Measurements from ENCODE around the gene MEP1A.

The MEP1A gene

GRCh38 chr6:46751658-46752057, 41.5 kb upstream of the MEP1A start:
- DNase-seq (ENCODE audit: low read depth), result no peak
- in situ Hi-C loops (cut with HindIII; ENCODE audit: low sequenced_read_pairs), result no loop called here
- no peak for TF ChIP-seq CTCF (IDR thresholded peaks at IDR 0.05; ENCODE audit: low read depth, low read length, missing control alignments)
- no peak overlapping the region for H3K4me3 ChIP-seq (ENCODE audit: low read depth, low read length)

- no peak for TF ChIP-seq CTCF (IDR thresholded peaks at IDR 0.05; ENCODE audit: low read depth, low read length, missing control alignments)
- no peak for DNase-seq (ENCODE audit: low read depth)
- no peak overlapping the region for H3K4me3 ChIP-seq (ENCODE audit: low read depth, low read length)
- in situ Hi-C loops (cut with HindIII; ENCODE audit: low sequenced_read_pairs), result no loop called here
These were observed 37.3 kb upstream of the MEP1A start for GRCh38 chr6:46755865-46756264.

- H3K4me3 ChIP-seq (ENCODE audit: low read depth, low read length), result no peak overlapping the region
- no peak for TF ChIP-seq CTCF (IDR thresholded peaks at IDR 0.05; ENCODE audit: low read depth, low read length, missing control alignments)
- DNase-seq (ENCODE audit: low read depth), result no peak
- in situ Hi-C loops (cut with HindIII; ENCODE audit: low sequenced_read_pairs), result no loop called here
These were observed 36.5 kb upstream of the MEP1A start for GRCh38 chr6:46756469-46757213.

- no peak for TF ChIP-seq CTCF (IDR thresholded peaks at IDR 0.05; ENCODE audit: low read depth, low read length, missing control alignments)
- DNase-seq (ENCODE audit: low read depth), result no peak
- H3K4me3 ChIP-seq (ENCODE audit: low read depth, low read length), result no peak overlapping the region
- in situ Hi-C loops (cut with HindIII; ENCODE audit: low sequenced_read_pairs), result no loop called here
These were observed 36.0 kb upstream of the MEP1A start for GRCh38 chr6:46757214-46757596.

- no peak overlapping the region for H3K4me3 ChIP-seq (ENCODE audit: low read depth, low read length)
- no peak for TF ChIP-seq CTCF (IDR thresholded peaks at IDR 0.05; ENCODE audit: low read depth, low read length, missing control alignments)
- DNase-seq (ENCODE audit: low read depth), result no peak
- in situ Hi-C loops (cut with HindIII; ENCODE audit: low sequenced_read_pairs), result no loop called here
These were observed 34.0 kb upstream of the MEP1A start for GRCh38 chr6:46758960-46759753.

- no peak for DNase-seq (ENCODE audit: low read depth)
- in situ Hi-C loops (cut with HindIII; ENCODE audit: low sequenced_read_pairs), result no loop called here
- H3K4me3 ChIP-seq (ENCODE audit: low read depth, low read length), result no peak overlapping the region
- no peak for TF ChIP-seq CTCF (IDR thresholded peaks at IDR 0.05; ENCODE audit: low read depth, low read length, missing control alignments)
These were observed 32.3 kb upstream of the MEP1A start for GRCh38 chr6:46760925-46761324.

Measured in astrocyte of the cerebellum (primary cell).